ENCODE measurements around the gene OR2F1.

The OR2F1 gene

GRCh38 chr7:143948733-143949132 is 5.9 kb upstream of the OR2F1 start:
- no peak overlapping the region for H3K27ac ChIP-seq
- H3K4me3 ChIP-seq, result no peak overlapping the region

GRCh38 chr7:143953421-143953820 is 1.2 kb upstream of the OR2F1 start:
- no peak overlapping the region for H3K27ac ChIP-seq
- H3K4me3 ChIP-seq, result no peak overlapping the region

- no peak overlapping the region for H3K4me3 ChIP-seq
- no peak overlapping the region for H3K27ac ChIP-seq
Observed at GRCh38 chr7:143954135-143954534, 509 bp upstream of the OR2F1 start.

- Histone ChIP-seq H3K27ac (no peak overlapping the region), H3K4me3 (no peak overlapping the region)
Observed at GRCh38 chr7:143958781-143959180, 4.1 kb downstream of the OR2F1 start.

- H3K4me3 ChIP-seq, result no peak overlapping the region
- no peak overlapping the region for H3K27ac ChIP-seq
Observed at GRCh38 chr7:143960813-143961610, 6.4 kb downstream of the OR2F1 start.

GRCh38 chr7:143965280-143965679 is 10.6 kb downstream of the OR2F1 start:
- no peak overlapping the region for H3K4me3 ChIP-seq
- H3K27ac ChIP-seq, result no peak overlapping the region

- no peak overlapping the region for H3K4me3 ChIP-seq
- H3K27ac ChIP-seq, result no peak overlapping the region
Observed at GRCh38 chr7:143967398-143967797, 12.8 kb downstream of the OR2F1 start.

GRCh38 chr7:143973870-143974416 is 19.3 kb downstream of the OR2F1 start:
- Histone ChIP-seq H3K4me3 (no peak overlapping the region), H3K27ac (no peak overlapping the region)

- no peak overlapping the region for H3K4me3 ChIP-seq
- no peak overlapping the region for H3K27ac ChIP-seq
Observed at GRCh38 chr7:143974459-143974858, 19.8 kb downstream of the OR2F1 start.

GRCh38 chr7:143975617-143976016 is 21.0 kb downstream of the OR2F1 start:
- Histone ChIP-seq H3K27ac (no peak overlapping the region), H3K4me3 (no peak overlapping the region)

GRCh38 chr7:143978585-143978984 is 23.9 kb downstream of the OR2F1 start:
- Histone ChIP-seq H3K4me3 (no peak overlapping the region), H3K27ac (no peak overlapping the region)

- H3K4me3 ChIP-seq, result no peak overlapping the region
Observed at GRCh38 chr7:143979359-143979758, 24.7 kb downstream of the OR2F1 start.

GRCh38 chr7:143979998-143980397 is 25.4 kb downstream of the OR2F1 start:
- Histone ChIP-seq H3K27ac (no peak overlapping the region), H3K4me3 (no peak overlapping the region)

More at GRCh38 chr7:143979359-143979758, 24.7 kb downstream of the OR2F1 start:
- H3K27ac ChIP-seq, result no peak overlapping the region

- no peak overlapping the region for H3K4me3 ChIP-seq
Observed at GRCh38 chr7:143980746-143981510, 26.3 kb downstream of the OR2F1 start.

GRCh38 chr7:143983960-143984359 is 29.3 kb downstream of the OR2F1 start:
- Histone ChIP-seq H3K27ac (no peak overlapping the region), H3K4me3 (no peak overlapping the region)

More at GRCh38 chr7:143980746-143981510, 26.3 kb downstream of the OR2F1 start:
- H3K27ac ChIP-seq, result no peak overlapping the region

GRCh38 chr7:143987513-143987912 is 32.9 kb downstream of the OR2F1 start:
- no peak overlapping the region for H3K4me3 ChIP-seq

GRCh38 chr7:143988976-143989745 is 34.5 kb downstream of the OR2F1 start:
- Histone ChIP-seq H3K27ac (no peak overlapping the region), H3K4me3 (no peak overlapping the region)

More at GRCh38 chr7:143987513-143987912, 32.9 kb downstream of the OR2F1 start:
- H3K27ac ChIP-seq, result no peak overlapping the region

GRCh38 chr7:143992670-143993069 is 38.0 kb downstream of the OR2F1 start:
- Histone ChIP-seq H3K27ac (no peak overlapping the region), H3K4me3 (no peak overlapping the region)

GRCh38 chr7:143993924-143994323 is 39.3 kb downstream of the OR2F1 start:
- H3K4me3 ChIP-seq, result no peak overlapping the region
- H3K27ac ChIP-seq, result no peak overlapping the region

GRCh38 chr7:144000020-144000419 is 45.4 kb downstream of the OR2F1 start, which contains the start of gene OR6B1:
TSS of gene OR6B1 (plus strand) at chr7:144000320. CDS start at chr7:144003997, 3,677 bp downstream.
- H3K27ac ChIP-seq, result no peak within 1 kb of the TSS
- no peak within 1 kb of the TSS for H3K4me3 ChIP-seq
